Spinal cord (tissue), 10 donors: Measurements from ENCODE around the gene SMIM30. TPM values are rescaled to one million over a fixed set of nuclear protein-coding genes. Genes with fewer than 3 reads are reported as not detected.

ENCODE experiments used
- DNase-seq, 6 donors: peaks; one replicate each; pipeline versions ENCODE4 v3.0.0 to v3.0.0-alpha.2; 2013 to 2015; ENCODE audit warnings: low spot score in 6 of 6, low read depth in 4 of 6
- H3K27ac ChIP-seq: one replicate; pipeline ENCODE4 v1.5.1; 2013; ENCODE audit warnings: low read depth, low read length, control low read depth
- H3K27me3 ChIP-seq: one replicate; pipeline ENCODE4 v1.6.1; 2013; ENCODE audit warnings: low read length; ENCODE audit not compliant: control insufficient read depth, insufficient read depth
- H3K36me3 ChIP-seq: one replicate; pipeline ENCODE4 v1.6.1; 2013; ENCODE audit warnings: low read length; ENCODE audit not compliant: control insufficient read depth, insufficient read depth
- H3K4me1 ChIP-seq: one replicate; pipeline ENCODE4 v1.6.1; 2013; ENCODE audit warnings: low read length; ENCODE audit not compliant: control insufficient read depth, insufficient read depth
- H3K4me3 ChIP-seq: one replicate; pipeline ENCODE4 v1.5.1; 2013; ENCODE audit warnings: low read depth, low read length, control low read depth
- H3K9me3 ChIP-seq: one replicate; pipeline ENCODE4 v1.6.1; 2013; ENCODE audit warnings: low read length; ENCODE audit not compliant: control insufficient read depth, insufficient read depth
- WGBS: methylation state at CpG from one replicate; pipeline ENCODE4 v1.1.5; 2013; ENCODE audit warnings: missing lambda C conversion rate; ENCODE audit not compliant: insufficient coverage; 5-methylcytosine and 5-hydroxymethylcytosine counted together
- polyA plus RNA-seq, 2 donors: library from polyadenylated mRNA; unstranded; fragments of 120-200 nt; gene quantifications; one replicate each; pipeline ENCODE4 v1.2.1, GENCODE V29; 2013; ENCODE audit not compliant: insufficient read length in 2 of 2
- total RNA-seq, 2 donors: library from RNA; depleted of rRNA in 1 of 2; stranded (reverse); fragments of 120-200 nt in 1 of 2; fragments of >200 nt in 1 of 2; gene quantifications; one replicate each; pipeline versions ENCODE4 v1.2.3 to v1.2.4, GENCODE V29; 2013 to 2014
- donor health status: healthy.

The SMIM30 gene
- total and polyA plus RNA-seq, 4 donors, result 54.8 to 78.7 (median 66.2) TPM

DNA sequence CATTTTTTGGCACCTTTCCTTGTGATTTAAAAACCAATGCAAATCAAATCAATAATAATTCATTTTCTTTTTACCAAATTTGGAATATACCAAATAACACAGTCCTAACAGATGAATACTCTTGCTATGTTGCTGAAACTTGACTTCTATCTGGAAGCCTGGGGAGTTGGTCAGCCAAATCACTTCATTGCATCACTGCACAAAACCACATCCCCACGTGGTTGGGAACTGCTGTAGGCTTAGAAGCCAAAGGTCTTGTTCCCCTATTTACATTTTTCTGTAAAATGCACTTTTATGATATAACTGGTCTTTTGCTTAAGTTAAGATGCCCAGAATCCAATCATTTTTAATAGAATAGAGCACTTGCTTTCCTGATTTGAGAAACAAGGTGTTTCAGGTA is 46.9 kb downstream of the SMIM30 start:
- no peaks in the 10 kb centered on the region for H3K36me3 ChIP-seq
- H3K27me3 ChIP-seq, result no peaks in the 10 kb centered on the region
- H3K4me1 ChIP-seq, result no peaks in the 10 kb centered on the region
- no peak overlapping the region for H3K4me3 ChIP-seq
- H3K27ac ChIP-seq, result no peak overlapping the region
- no peaks in the 10 kb centered on the region for H3K9me3 ChIP-seq
- no peak for DNase-seq
- WGBS, result no CpG with 5 or more reads among the region's 1 CpG

Other genes with a start within 250 kb of the SMIM30 start
- gene GPR85, start 31.7 kb downstream of the SMIM30 start, total RNA-seq, result 10 to 100 TPM; 13.6 to 46.8 TPM
- 10 to 100 TPM; 34.6 to 38.1 TPM for gene GPR85, start 31.7 kb downstream of the SMIM30 start, polyA plus RNA-seq